ENCODE measurements around the gene ADAMTSL5.
A peak's percentile ranks its signal among the peaks of the same experiment; 100 is the strongest.
"Not testable (repeated sequence)": the region's sequence is repeated elsewhere in the genome, so short reads cannot be mapped to it uniquely, and the experiment has no call there.

Gene ADAMTSL5

DNA sequence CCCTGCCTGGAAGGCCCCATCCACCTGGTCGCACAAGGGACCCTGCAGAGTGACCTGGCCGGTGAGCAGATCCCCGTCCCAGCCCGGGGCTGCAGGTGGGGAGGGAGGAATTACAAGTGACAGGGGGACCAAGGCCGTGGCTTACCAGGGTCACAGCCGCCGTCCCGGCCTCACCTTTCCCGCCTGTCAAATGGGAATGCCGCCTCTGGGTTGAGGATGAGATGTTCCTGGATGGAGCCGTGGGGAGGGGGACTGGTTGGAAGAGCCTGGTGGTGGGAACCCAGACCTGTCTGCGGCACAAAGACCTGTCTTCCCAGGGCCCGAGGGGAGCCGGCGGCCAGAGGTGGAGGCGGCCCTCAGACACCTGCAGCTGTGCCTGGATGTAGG is 16.6 kb upstream of the ADAMTSL5 start:
- no peak for DNase-seq

DNA sequence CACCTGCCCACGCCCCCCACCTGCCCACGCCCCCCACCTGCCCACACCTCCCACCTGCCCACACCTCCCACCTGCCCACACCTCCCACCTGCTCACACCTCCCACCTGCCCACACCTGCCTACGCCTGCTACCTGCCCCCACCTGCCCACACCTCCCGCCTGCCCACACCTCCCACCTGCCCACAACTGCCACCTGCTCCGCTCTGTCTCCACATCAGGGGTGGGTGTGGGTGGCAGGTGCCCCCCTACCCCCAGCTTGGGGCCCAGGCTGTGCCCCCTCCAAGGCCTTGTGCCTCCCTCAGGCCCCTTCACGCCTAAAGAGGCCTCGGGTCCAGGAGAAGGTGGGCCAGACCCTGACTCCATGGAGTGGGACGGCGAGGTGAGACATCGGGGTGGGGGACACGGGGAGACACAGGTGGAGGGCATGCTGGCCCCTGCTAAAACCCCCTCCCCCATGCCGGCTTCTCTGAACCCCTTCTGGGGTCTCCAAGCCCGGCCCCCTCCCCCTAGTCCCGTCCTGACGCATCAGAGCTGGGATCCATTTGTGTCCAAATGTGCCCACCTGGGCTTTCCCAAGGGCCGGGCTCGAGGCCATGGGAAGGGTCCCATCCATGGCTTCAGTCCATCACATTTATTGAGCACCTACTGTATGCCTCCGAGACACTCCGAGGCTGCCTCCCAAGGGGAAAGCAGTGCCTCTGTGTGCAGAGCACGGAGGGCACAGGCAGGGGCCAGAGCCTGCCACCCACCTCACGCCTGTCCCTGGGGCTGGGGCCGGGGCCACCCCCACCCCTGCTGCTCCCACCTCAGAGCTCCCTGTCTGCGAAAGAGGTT is 16.0 kb upstream of the ADAMTSL5 start:
- DNase-seq = no peak

DNA sequence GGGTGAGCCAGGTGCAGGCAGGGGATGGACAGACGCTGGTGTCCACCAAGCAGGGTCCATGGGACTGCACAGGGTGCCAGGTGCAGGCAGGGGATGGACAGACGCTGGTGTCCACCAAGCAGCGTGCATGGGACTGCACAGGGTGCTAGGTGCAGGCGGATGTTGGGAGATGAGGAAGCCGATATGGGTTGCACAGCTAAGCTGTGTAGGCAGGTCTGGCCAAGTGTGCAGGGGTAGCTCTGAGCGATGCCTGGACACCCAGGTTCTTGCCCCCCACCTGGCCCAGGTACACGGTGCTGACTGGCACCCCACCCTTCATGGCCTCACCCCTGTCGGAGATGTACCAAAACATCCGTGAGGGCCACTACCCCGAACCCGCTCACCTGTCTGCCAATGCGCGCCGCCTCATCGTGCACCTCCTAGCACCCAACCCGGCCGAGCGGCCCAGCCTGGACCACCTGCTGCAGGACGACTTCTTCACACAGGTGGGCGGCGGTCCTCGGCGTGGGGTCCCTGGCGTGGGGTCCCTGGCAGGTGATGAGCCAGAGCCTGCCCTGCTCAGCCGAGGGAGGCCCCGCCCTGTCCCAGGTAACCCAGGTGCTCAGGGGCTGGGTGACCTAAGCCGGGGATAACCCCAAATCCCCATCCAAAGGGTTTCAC is 15.0 kb upstream of the ADAMTSL5 start:
- no peak for DNase-seq

GRCh38 chr19:1526979-1527649 is 14.3 kb upstream of the ADAMTSL5 start:
- no peak for DNase-seq

DNA sequence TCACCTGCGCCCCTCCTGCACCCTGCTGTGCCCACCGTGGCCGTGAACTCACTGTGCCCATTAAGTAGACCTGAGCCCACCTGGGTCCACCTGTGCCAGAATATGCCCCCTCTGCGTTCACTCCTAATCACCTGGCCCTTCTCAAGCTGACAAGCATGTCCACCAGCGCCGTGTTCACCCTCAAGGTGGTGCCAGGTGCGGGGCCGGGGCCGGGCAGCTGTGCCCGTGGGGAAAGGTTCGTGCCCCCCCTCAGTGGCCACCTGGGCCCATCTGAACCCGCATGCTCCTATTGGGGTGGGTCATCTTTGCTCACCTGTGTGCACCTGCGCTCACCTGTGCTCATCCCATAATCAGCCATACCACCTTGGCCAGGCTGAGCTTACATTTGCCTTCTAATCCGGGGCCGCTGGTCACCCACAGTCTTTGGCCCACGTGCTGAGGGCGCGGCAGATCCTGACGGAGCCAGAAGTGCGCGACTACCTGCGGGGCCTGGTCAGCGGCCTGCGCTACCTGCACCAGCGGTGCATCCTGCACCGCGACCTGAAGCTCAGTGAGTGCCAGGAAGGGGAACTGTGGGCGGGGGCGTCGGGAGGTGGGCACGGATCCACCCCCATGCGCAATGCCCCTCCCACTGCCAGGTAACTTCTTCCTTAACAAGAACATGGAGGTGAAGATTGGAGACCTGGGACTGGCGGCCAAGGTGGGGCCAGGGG is 13.4 kb upstream of the ADAMTSL5 start:
- no peak for DNase-seq

DNA sequence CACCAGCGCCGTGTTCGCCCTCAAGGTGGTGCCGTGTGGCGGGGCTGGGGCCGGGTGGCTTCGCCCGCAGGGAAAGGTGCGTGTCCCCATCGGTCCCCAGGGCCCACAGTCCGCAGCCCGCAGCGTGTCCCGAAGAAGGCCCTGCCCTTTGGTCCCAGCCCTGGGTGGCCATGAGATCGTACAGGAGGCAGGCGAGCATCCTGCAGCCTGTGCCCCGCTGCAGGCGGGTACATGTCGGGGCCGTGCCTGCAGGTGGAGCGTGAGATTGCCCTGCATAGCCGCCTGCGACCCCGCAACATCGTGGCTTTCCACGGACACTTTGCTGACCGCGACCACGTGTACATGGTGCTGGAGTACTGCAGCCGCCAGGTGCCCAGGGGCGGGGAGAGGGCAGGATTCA is 12.5 kb upstream of the ADAMTSL5 start:
- no peak for DNase-seq

DNA sequence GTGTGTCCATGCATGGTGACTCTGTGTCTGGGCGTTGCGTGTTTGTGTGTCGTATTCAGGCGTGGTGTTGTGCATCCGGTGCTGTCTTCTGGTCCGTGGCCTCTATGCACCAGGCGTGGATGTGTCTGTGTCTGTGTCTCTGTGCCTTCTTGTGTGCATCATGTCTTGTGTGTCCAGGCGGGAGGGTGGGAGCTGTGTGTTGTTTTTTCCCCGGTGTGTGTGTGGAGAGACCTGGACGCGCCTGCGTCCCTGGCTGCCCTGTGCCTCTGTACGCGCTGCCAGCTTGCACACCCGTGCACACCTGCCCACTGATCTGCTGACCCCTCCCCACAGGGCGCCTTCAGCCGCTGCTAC is 12.1 kb upstream of the ADAMTSL5 start:
- no peak for DNase-seq

GRCh38 chr19:1524287-1524971 is 11.6 kb upstream of the ADAMTSL5 start:
- DNase-seq = no peak

DNA sequence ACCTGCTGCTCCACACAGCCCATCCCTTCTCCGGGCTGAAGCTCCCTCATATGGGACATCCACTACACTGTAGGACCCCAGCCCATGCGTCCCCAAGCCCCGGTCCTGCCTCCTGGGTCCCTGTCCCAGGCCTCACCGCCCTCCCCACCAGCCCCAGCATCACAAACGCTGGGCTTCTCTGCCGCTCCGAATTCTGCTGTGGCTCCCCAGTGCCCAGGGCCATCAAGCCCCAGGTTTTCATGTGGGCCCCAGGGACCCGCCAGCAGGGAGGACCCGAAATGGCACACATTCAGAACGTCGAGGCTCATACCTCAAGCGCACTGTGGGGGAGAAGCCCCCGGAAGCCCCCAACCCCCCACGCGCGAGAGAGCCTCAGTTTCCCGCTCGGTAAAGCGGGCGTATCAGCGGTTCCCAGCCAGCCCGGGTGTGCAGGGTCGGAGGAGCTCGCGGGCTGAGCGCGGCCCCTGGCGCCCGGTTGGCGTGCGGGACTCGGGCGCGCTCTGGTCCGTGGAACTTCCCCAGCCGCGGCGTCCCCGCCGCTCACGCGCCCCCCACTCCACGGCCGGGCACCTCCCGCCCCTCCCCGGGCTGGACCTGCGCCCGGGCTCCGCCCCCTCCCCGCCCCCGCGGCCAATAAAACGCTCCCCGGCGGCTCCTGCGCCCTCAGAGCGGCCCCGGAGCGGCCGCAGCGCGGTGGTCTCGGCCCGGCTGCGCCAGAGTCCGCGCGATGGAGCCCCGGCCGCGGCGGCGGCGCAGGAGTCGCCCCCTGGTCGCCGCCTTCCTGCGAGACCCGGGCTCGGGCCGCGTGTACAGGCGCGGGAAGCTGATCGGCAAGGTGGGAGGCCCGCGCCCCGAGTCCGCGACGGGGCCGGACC is 10.8 kb upstream of the ADAMTSL5 start, which contains the start of gene PLK5:
PLK5 (plus strand) TSS at position 666 of the 875 bp plus-strand sequence. CDS start 2,920 bp downstream, outside the sequence.
- DNase-seq = no peak

GRCh38 chr19:1522838-1523237 is 10.0 kb upstream of the ADAMTSL5 start:
- no peak for DNase-seq

GRCh38 chr19:1522061-1522460 is 9.2 kb upstream of the ADAMTSL5 start:
- DNase-seq = no peak

DNA sequence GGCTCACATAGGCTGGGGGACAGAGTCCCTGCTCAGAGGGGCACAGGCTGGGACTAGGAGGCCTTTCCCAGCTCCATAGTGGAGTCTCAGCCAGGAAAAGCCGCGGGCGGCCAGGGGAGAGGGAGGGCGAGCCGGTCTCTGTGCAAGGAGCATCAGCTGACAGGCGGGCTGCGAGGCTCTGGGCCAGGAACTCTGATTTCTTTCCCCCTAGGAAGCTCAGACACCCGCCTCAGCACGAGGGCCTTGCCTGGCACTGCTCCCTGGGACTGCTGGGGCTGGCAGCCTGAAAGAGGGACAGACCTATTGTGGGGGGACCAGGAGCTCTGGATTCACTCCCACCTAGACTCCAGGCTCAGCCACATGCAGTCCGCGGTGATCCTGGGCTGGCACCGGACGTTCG is 8.8 kb upstream of the ADAMTSL5 start:
- no peak for DNase-seq

DNA sequence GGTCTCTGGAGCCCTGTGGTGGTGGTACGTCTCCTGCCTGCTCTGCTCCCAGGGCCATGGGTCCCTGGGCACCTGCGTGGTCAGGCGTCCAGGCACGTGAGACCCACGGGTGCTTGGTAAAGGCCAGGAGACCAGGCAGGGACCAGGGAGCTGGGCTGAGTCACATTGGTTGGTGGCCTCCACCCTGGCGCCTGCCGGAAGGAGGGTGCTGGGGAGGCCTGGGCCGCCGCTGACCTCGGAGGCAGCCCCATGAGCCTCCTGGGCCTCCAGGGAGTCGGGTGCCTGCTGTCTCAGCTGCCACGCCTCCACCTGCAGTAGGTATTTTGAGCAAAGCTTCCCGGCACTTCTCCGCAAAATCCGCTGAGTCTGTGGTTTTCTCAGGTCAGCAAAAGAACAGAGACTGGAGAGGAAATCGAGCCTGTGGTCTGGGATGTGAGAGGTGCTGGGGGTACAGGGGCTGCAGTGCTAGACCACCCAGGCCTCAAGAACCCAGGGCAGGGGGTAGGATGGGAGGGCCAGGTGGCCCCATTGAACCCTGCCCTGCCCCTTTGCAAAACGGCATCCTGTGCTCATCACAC is 7.5 kb upstream of the ADAMTSL5 start:
- DNase-seq = no peak

DNA sequence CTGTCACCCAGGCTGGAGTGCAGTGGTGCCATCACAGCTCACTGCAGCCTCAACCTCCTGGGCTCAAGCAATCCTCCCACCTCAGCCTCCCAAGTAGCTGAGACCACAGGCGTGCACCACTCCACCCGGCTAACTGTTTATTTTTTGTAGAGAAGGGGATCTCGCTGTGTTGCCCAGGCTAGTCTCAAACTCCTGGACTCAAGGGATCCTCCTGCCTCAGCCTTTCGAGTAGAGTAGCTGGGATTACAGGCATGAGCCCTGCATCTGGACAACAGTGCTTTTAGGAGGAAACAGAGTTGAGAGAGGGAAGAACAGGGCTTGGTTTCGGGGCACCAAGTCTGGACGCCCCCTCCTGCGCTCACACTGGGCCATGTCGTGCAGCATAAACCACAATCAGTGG is 7.0 kb upstream of the ADAMTSL5 start:
- DNase-seq = not testable (repeated sequence)

DNA sequence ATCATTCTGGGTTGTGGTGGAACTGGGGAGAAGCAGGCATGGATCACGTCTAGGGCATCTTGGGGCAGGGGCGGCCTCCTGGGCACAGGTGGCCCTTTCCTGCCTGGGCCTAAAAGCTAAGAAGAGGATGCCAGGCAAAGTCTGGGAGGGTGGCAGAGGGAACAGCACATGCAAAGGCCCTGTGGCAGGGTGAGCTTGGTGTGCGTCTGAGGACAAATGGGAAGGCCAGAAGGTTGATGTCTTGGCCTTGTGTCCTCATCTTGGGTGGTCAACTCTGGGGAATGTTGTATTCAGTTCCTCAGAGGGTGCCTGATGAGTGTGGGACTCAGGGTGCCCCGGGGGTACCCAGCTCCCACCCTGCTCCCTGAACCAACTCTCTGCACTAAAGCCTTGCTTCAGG is 5.7 kb upstream of the ADAMTSL5 start:
- no peak for DNase-seq

GRCh38 chr19:1516395-1516753 is 3.6 kb upstream of the ADAMTSL5 start:
- no peak for DNase-seq

GRCh38 chr19:1514986-1515721 is 2.3 kb upstream of the ADAMTSL5 start:
- DNase-seq = no peak

- no peak for DNase-seq
Observed at GRCh38 chr19:1514295-1514661, 1.5 kb upstream of the ADAMTSL5 start.

GRCh38 chr19:1513499-1514294 is 878 bp upstream of the ADAMTSL5 start:
- peak; percentile 78 to 81 for DNase-seq
